GM12874 (cell line): ENCODE results near the gene PARN.

ENCODE experiments used
- TF ChIP-seq, protein P1 (sequence below): IDR thresholded peaks from 2 replicates; pipeline ENCODE4 v1.5.1; 2011; ENCODE audit warnings: low read depth, mild to moderate bottlenecking, control low read depth, low read length, moderate library complexity; ENCODE audit not compliant: insufficient read depth

The PARN gene

DNA sequence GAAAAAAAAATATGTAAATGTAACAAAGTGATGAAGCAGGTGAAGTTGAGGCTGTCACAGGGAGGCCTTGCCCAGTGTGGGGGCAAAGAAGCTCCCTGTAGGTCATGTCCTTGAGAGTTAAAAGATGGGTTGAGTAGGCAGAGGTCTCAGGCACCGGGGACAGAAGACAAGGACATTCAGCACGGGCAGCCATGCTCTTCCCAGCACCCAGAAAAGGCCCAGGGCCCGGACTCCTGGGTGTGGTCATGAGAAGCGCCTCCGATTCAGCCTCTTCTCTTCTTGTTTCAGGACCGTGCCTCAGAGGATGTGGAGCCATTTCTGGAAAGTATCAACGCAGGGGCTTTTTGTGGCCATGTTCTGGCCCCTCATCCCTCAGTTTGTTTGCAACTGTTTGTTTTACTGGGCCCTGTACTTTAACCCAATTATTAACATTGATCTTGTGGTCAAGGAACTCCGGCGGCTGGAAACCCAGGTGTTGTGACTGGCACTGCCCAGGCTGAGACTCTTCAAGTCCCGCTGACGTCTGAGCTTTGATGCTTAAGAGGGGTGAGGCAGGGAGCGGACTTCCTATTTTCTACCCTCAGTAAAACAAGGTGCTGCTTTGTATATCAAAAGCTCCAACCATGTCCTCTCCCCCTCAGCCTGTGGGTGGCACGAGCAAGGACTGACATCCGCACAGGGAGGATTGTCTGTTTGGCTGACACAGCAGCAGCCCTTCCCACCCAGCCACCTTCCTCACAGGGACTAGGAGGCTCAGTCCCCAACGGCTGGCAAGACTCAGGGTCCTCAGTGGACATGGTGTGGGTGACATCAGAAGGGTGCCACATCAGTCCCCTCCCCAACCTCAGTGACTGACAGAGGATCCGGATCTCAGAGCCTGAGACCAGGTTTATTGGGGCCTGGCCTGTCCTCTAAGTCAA, 37.5 kb upstream of the PARN start:
- TF ChIP-seq, protein P1, sequence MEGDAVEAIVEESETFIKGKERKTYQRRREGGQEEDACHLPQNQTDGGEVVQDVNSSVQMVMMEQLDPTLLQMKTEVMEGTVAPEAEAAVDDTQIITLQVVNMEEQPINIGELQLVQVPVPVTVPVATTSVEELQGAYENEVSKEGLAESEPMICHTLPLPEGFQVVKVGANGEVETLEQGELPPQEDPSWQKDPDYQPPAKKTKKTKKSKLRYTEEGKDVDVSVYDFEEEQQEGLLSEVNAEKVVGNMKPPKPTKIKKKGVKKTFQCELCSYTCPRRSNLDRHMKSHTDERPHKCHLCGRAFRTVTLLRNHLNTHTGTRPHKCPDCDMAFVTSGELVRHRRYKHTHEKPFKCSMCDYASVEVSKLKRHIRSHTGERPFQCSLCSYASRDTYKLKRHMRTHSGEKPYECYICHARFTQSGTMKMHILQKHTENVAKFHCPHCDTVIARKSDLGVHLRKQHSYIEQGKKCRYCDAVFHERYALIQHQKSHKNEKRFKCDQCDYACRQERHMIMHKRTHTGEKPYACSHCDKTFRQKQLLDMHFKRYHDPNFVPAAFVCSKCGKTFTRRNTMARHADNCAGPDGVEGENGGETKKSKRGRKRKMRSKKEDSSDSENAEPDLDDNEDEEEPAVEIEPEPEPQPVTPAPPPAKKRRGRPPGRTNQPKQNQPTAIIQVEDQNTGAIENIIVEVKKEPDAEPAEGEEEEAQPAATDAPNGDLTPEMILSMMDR, result no peak

GRCh38 chr16:14658063-14658462, 28.0 kb upstream of the PARN start:
- TF ChIP-seq, protein P1, result no peak

GRCh38 chr16:14652726-14653125, 22.7 kb upstream of the PARN start:
- TF ChIP-seq, protein P1, result no peak

GRCh38 chr16:14650629-14651028, 20.6 kb upstream of the PARN start:
- TF ChIP-seq, protein P1, result no peak

GRCh38 chr16:14649816-14650215, 19.8 kb upstream of the PARN start:
- TF ChIP-seq, protein P1, result no peak

DNA sequence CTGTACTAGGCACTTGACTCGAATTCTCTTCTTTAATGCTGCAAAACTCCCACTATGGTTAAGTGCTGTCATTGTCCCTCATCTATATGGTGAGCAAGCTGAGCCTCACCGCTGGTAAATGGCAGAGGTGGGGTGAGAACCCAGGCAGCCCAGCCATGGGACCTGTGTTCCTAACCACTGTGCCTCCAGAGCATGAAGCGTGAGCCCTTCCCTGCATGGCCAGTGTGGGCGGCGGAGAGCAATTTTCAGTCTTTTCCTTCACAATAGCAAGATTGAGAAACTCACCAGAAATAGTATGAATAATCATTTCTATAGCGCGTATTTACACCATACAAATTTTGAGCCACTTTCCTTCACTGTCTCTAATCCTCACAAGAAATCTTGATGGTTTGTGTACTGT, 11.9 kb upstream of the PARN start:
- TF ChIP-seq, protein P1, result no peak

GRCh38 chr16:14641206-14641605, 11.1 kb upstream of the PARN start:
- TF ChIP-seq, protein P1, result no peak
